CD4-positive, alpha-beta T cell treated with Interleukin-6 at 100 ng/mL for 8 hours (primary cell): ENCODE measurements around the gene LIMCH1.

Source experiments
- DNase-seq: peaks from one replicate; pipeline ENCODE4 v3.0.0-alpha.2; 2020; ENCODE audit warnings: mixed read lengths, low spot score

LIMCH1 gene

GRCh38 chr4:41602886-41603498 lies 65.0 kb downstream of the LIMCH1 start:
- no peak for DNase-seq

- no peak for DNase-seq
Measured at GRCh38 chr4:41609851-41610250, 71.9 kb downstream of the LIMCH1 start.

DNA sequence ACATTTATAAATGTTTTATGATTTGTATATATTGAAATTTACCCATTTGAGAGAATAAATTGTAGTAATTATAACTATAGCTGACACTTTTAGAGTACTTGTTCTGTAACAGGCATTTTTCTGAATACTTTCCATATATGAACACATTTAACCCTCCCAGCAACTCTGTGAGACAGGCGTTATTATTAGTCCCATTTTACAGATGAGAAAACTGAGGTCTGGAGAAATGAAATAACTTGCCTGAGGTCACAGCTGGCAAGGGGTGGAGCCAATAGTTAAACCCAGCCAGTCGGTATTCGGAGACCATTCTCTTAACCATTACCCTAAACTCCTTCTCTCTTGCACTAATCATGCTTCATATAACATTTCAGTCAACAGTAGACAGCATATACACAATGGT lies 72.5 kb downstream of the LIMCH1 start:
- DNase-seq: no peak

DNA sequence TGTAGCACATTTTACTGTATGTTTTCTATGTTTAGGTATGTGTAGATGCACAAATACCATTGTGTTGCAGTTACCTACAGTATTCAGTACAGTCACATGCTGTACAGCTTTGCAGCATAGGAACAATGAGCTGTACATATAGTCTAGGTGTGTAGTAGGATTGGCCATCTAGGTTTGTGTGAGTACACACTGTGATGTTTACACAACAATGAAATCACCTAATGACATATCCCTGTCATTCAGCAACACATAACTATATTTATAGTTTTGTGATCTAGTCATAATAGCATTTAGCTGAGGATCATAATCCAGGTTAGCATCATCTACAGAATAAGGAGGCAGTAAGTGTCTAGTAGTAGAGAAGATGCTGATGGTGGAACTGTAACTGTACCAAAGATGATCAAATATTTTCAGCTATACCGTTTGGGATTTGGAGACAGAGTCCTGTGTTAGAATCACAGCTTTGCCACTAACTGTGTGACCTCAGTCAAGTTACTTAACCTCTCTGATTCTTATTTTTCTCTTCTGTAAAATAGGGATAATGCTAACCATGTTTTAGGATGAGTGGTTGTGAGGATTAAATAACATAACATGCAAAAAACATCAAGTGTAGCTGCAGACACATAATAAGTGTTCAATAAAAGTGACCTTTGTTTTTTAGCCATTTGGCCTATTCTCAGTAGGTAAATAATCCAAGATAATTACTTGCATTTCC lies 73.3 kb downstream of the LIMCH1 start:
- DNase-seq: no peak

GRCh38 chr4:41611881-41612871 lies 74.2 kb downstream of the LIMCH1 start:
- DNase-seq: no peak

DNA sequence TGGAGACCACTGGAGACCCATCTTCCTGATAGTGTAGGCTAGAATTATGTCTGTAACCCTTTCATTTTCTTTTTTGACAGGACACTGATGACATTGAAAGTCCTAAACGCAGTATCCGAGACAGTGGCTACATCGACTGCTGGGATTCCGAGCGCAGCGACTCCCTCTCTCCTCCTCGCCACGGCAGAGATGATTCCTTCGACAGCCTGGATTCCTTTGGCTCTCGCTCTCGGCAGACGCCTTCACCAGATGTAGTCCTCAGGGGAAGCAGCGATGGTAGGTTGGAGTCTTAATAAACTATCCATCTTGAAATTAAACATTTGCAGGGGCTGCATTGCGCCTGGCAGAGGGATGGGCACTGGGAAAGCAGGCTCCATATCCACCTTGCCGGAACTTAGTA lies 75.4 kb downstream of the LIMCH1 start:
- no peak for DNase-seq

DNA sequence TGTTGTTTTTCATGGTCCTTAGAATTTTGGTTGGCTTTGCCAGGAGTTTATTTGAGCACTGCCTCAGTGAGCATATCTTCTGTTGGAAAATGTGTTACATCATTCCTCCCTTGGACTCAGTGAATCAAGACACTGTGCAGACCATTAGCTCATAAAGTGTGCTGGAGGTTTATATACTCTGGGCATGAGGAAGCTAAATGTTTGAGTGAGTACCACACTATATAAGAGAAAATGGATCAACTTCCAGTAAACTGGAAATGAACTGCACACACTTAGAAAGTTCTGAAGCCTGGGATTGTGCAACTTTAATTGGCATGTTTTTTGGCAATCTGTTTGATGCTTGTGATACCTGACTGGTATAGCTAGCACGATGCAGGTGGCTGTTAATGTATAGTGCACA lies 75.9 kb downstream of the LIMCH1 start:
- no peak for DNase-seq

GRCh38 chr4:41614519-41614918 lies 76.6 kb downstream of the LIMCH1 start:
- no peak for DNase-seq

- no peak for DNase-seq
Measured at GRCh38 chr4:41619161-41619560, 81.2 kb downstream of the LIMCH1 start.

GRCh38 chr4:41620594-41621256 lies 82.8 kb downstream of the LIMCH1 start:
- DNase-seq: no peak

DNA sequence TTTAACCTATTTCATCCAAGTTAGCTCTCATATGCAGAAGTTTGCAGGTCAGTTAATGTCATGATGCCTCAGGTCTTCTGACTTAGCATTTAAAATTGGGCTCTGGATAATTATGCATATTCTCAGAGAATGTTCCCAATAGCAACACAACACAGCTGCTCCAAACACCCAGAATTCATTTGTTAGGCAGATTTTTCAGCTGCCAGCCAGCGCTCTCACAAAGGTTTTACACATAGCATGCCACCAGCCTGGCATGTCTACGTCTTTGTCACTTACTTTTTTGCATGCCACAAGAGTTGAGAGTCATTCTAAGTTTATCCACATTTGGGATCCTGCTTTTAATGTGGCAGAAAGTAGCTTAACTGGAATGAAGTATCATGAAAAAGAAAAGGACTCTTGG lies 84.8 kb downstream of the LIMCH1 start:
- DNase-seq: no peak

GRCh38 chr4:41624765-41625164 lies 86.8 kb downstream of the LIMCH1 start:
- no peak for DNase-seq

DNA sequence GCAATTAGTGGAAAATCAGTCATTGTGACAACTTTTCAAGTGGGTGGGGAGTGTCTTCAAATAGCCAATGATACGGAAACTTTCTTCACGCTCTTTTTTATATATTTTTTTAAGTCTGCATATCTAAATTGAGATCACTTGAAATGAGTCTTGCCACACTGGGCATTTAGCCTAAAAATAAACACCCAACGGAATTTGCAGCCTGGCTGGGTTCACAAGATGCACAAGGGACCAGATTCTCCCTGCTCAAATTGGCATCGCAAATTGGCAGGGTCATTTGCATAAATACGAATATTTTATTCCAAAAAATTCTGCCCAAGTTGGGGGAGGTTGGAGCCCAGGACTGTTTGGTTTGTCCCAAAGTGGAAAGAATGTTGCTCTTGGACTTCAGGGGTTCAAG lies 87.6 kb downstream of the LIMCH1 start:
- no peak for DNase-seq

GRCh38 chr4:41628936-41629335 lies 91.0 kb downstream of the LIMCH1 start:
- no peak for DNase-seq

DNA sequence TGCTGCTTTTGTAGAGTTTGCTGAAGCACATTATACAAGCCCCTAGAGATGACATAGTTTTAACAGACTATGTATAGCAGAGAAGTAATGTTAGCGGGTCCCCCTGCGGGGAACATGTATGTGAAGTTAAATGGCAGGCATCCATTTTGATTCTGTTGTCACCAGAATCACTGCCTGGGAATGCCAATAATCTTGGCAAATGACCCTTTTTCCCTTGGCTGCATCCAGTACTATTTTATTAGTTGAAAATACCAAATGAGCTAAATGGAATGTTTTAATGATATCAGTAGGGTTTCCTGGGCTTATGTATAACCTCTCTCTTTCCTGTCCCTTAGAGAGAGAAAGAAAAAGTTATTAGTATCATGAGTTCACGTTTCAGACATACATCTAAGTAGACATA lies 93.6 kb downstream of the LIMCH1 start:
- no peak for DNase-seq

DNA sequence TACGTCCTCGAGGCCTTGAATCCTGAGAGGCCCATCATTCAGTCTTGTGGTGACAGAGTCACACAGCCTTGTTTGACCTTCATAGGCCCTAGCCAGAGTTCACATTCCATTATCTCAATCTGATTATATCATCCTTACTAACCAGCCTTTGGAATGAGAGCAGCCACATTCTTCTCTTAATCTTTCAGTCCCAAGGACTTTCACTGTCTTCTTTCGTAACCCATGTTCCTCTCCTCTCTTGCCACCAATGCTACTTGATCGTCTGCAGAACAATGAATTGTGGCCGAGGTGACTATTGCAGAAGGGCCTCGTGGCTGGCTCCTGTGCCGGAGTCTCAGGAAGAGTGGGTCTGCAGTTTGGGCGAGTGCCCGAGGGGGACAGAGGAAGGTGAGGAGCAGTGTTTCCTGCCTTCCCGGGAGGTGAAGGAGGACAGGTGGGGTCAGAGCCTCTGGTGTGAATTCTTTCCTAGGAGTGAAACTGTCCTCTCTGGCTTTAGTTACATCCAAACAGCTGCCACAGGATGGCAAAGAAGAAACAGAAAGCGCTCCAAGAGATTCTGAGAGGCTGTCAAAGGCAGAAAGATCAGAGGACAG lies 94.6 kb downstream of the LIMCH1 start:
- no peak for DNase-seq

DNA sequence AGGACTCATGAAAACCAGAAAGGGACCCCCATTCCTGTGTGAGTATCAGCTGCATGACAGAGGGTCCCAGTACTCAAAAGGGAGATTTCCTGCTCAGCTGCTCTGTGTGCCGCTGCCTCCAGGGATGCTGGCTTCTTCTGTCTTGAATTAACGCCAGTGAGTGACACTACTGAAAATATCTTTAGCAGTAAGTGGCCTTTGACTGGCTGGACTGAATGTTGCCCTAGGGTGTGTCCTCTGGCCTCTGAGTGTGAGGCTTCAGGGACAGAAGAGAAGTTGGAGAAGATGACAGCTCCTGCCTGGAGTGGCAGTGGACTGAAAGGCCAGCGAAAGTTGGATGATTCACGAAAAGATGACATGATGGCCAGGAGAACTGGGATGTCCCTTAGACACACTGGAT lies 95.4 kb downstream of the LIMCH1 start:
- DNase-seq: no peak

- DNase-seq: no peak
Measured at GRCh38 chr4:41635441-41635840, 97.5 kb downstream of the LIMCH1 start.

- no peak for DNase-seq
Measured at GRCh38 chr4:41638203-41638602, 100.2 kb downstream of the LIMCH1 start.

- no peak for DNase-seq
Measured at GRCh38 chr4:41638866-41639265, 100.9 kb downstream of the LIMCH1 start.

GRCh38 chr4:41639291-41639690 lies 101.3 kb downstream of the LIMCH1 start:
- DNase-seq: no peak

GRCh38 chr4:41640906-41641305 lies 102.9 kb downstream of the LIMCH1 start:
- DNase-seq: no peak
